Suprapubic skin (tissue), 4 donors: ENCODE results near the gene RETSAT. TPM values are rescaled to one million over a fixed set of nuclear protein-coding genes. Genes with fewer than 3 reads are reported as not detected.
"Not testable (repeated sequence)": the region's sequence is repeated elsewhere in the genome, so short reads cannot be mapped to it uniquely, and the experiment has no call there.

ENCODE experiments used
- DNase-seq, 2 donors: peaks; one replicate each; pipeline ENCODE4 v3.0.0-alpha.2; 2019; ENCODE audit warnings: low spot score in 2 of 2
- H3K27ac ChIP-seq: fragments of 200-600 bp; sonication (generic); one replicate; pipeline ENCODE4 v1.5.1; 2019
- H3K27me3 ChIP-seq: fragments of 200-600 bp; sonication (generic); one replicate; pipeline ENCODE4 v1.5.1; 2019
- H3K36me3 ChIP-seq: fragments of 200-600 bp; sonication (generic); one replicate; pipeline ENCODE4 v1.5.1; 2019
- H3K4me1 ChIP-seq: fragments of 200-600 bp; sonication (generic); one replicate; pipeline ENCODE4 v1.5.1; 2019
- H3K4me3 ChIP-seq: fragments of 200-600 bp; sonication (generic); one replicate; pipeline ENCODE4 v1.5.1; 2019; ENCODE audit warnings: mild to moderate bottlenecking
- H3K9me3 ChIP-seq: fragments of 200-600 bp; sonication (generic); one replicate; pipeline ENCODE4 v1.5.1; 2019
- EP300 ChIP-seq: sonication (generic); formaldehyde crosslinking; IDR thresholded peaks from one replicate; pipeline ENCODE4 v1.6.1; 2017; ENCODE audit warnings: antibody characterized with exemption
- POLR2A ChIP-seq, 2 donors: fragments of 450-650 bp; IDR thresholded peaks; one replicate each; pipeline ENCODE4 v1.6.1; 2017; ENCODE audit warnings: antibody characterized with exemption in 2 of 2, mild to moderate bottlenecking in 2 of 2, moderate library complexity in 2 of 2
- POLR2AphosphoS5 ChIP-seq, 3 donors: sonication (generic); formaldehyde crosslinking; IDR thresholded peaks; one replicate each; pipeline ENCODE4 v1.6.1; 2017; ENCODE audit warnings: antibody characterized with exemption in 3 of 3
- WGBS: methylation state at CpG from one replicate; pipeline ENCODE4 v1.1.5; 2018; 5-methylcytosine and 5-hydroxymethylcytosine counted together
- total RNA-seq, 4 donors: library from RNA; depleted of rRNA; stranded (reverse); fragments of >200 nt; gene quantifications; one replicate each; pipeline ENCODE4 v1.1.0, GENCODE V29; 2016
- TF ChIP-seq, protein P1 (sequence below), 2 donors: fragments of 200-600 bp in 1 of 2; fragments of 450-650 bp in 1 of 2; sonication (generic) in 1 of 2; IDR thresholded peaks; one replicate each; pipeline ENCODE4 v1.5.1; 2016 to 2019; ENCODE audit warnings: antibody characterized with exemption in 2 of 2, mild to moderate bottlenecking in 1 of 2, moderate library complexity in 1 of 2

RETSAT gene
- total RNA-seq, 4 donors from 2014 or later: 92.4 to 126 (median 117) TPM

GRCh38 chr2:85387754-85388153 is 33.4 kb upstream of the RETSAT start:
- no peaks in the 10 kb centered on the region for H3K9me3 ChIP-seq
- H3K4me3 ChIP-seq: no peak overlapping the region
- no peaks in the 10 kb centered on the region for H3K27me3 ChIP-seq
- peaks cover 71% of the 10 kb centered on the region for H3K36me3 ChIP-seq
- H3K27ac ChIP-seq: no peak overlapping the region
- 81% methylated on average over 2 of the region's 2 CpGs for WGBS
- TF ChIP-seq EP300: no peak
- no peak for TF ChIP-seq POLR2A (IDR thresholded peaks at IDR 0.05)
- peaks cover 5% of the 10 kb centered on the region for H3K4me1 ChIP-seq
- no peak for DNase-seq

DNA sequence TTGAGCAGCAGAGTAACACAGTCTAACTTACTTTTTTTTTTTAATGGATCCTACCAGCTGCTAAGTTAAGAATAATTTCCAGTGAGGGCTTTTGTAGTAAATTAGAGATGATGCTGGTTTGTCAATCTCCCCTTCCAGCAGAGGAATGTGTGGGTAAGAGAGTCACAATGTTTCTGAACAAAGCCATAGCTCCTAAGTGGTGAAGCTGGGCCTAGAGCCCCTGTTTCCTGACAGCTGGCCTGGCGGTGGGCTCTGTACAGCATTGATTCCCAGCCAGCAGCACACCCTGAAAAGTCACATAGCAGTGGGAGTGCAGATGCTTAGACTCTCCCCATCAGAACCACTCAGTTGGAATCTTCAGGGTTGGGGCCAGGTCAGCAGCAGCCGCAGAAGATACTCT is 31.4 kb upstream of the RETSAT start:
- Histone ChIP-seq H3K4me3 (no peak overlapping the region), H3K27ac (no peak overlapping the region), H3K27me3 (no peaks in the 10 kb centered on the region), H3K9me3 (no peaks in the 10 kb centered on the region), H3K4me1 (no peaks in the 10 kb centered on the region), H3K36me3 (peaks cover 64% of the 10 kb centered on the region)
- WGBS: 94% methylated on average over 2 of the region's 2 CpGs
- no peak for TF ChIP-seq POLR2AphosphoS5 (IDR thresholded peaks at IDR 0.05)
- TF ChIP-seq POLR2A (IDR thresholded peaks at IDR 0.05): no peak
- no peak for TF ChIP-seq EP300
- TF ChIP-seq, protein P1, sequence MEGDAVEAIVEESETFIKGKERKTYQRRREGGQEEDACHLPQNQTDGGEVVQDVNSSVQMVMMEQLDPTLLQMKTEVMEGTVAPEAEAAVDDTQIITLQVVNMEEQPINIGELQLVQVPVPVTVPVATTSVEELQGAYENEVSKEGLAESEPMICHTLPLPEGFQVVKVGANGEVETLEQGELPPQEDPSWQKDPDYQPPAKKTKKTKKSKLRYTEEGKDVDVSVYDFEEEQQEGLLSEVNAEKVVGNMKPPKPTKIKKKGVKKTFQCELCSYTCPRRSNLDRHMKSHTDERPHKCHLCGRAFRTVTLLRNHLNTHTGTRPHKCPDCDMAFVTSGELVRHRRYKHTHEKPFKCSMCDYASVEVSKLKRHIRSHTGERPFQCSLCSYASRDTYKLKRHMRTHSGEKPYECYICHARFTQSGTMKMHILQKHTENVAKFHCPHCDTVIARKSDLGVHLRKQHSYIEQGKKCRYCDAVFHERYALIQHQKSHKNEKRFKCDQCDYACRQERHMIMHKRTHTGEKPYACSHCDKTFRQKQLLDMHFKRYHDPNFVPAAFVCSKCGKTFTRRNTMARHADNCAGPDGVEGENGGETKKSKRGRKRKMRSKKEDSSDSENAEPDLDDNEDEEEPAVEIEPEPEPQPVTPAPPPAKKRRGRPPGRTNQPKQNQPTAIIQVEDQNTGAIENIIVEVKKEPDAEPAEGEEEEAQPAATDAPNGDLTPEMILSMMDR (IDR thresholded peaks at IDR 0.05): no peak
- no peak for DNase-seq

DNA sequence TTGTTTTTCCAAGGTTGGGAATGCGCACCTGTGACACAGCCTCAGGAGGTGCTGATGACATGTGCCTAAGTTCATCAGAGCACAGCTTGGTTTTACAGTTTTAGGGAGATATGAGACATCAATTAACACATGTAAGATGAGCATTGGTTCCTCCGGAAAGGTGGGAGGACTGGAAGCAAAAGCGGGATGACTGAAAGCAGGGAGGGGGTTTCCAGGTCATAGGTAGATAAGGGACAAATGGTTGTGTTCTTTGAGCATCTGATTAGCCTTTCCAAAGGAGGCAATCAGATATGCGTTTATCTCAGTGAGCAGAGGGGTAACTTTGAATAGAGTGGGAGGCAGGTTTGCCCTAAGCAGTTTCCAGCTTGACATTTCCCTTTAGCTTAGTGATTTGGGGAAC is 29.5 kb upstream of the RETSAT start:
- TF ChIP-seq, protein P1 (IDR thresholded peaks at IDR 0.05): no peak
- TF ChIP-seq POLR2AphosphoS5 (IDR thresholded peaks at IDR 0.05) (no peak), EP300 (no peak), POLR2A (IDR thresholded peaks at IDR 0.05) (no peak)
- no peak overlapping the region for H3K27ac ChIP-seq
- no peak for DNase-seq
- WGBS: 86% methylated on average over 4 of the region's 4 CpGs
- H3K27me3 ChIP-seq: no peaks in the 10 kb centered on the region
- H3K9me3 ChIP-seq: no peaks in the 10 kb centered on the region
- H3K36me3 ChIP-seq: peaks cover 58% of the 10 kb centered on the region
- H3K4me3 ChIP-seq: no peak overlapping the region
- no peaks in the 10 kb centered on the region for H3K4me1 ChIP-seq

- peak overlapping the region; percentile 50 for H3K27ac ChIP-seq
- DNase-seq, H3K4me1 ChIP-seq, H3K27me3 ChIP-seq, H3K9me3 ChIP-seq, H3K4me3 ChIP-seq: not testable (repeated sequence)
- peaks cover 57% of the 10 kb centered on the region for H3K36me3 ChIP-seq
- whole genome bisulfite sequencing: 87% methylated on average over 5 of the region's 5 CpGs
Observed at GRCh38 chr2:85383151-85383550, 28.8 kb upstream of the RETSAT start.

GRCh38 chr2:85380048-85380447 is 25.7 kb upstream of the RETSAT start:
- Histone ChIP-seq H3K9me3 (no peaks in the 10 kb centered on the region), H3K4me3 (no peak overlapping the region), H3K27me3 (no peaks in the 10 kb centered on the region), H3K36me3 (peaks cover 57% of the 10 kb centered on the region), H3K4me1 (peaks cover 15% of the 10 kb centered on the region), H3K27ac (no peak overlapping the region)
- WGBS: 92% methylated on average over 1 of the region's 1 CpG
- DNase-seq: no peak
- TF ChIP-seq, protein P1 (IDR thresholded peaks at IDR 0.05): no peak
- TF ChIP-seq POLR2AphosphoS5 (IDR thresholded peaks at IDR 0.05) (no peak), POLR2A (IDR thresholded peaks at IDR 0.05) (no peak), EP300 (no peak)

GRCh38 chr2:85378257-85378656 is 23.9 kb upstream of the RETSAT start:
- WGBS: 75% methylated on average over 5 of the region's 5 CpGs
- H3K36me3 ChIP-seq: peaks cover 47% of the 10 kb centered on the region
- peaks cover 15% of the 10 kb centered on the region for H3K4me1 ChIP-seq
- H3K4me3 ChIP-seq: no peak overlapping the region
- no peak overlapping the region for H3K27ac ChIP-seq
- no peak for DNase-seq
- no peaks in the 10 kb centered on the region for H3K9me3 ChIP-seq
- no peaks in the 10 kb centered on the region for H3K27me3 ChIP-seq
- no peak for TF ChIP-seq POLR2A (IDR thresholded peaks at IDR 0.05)
- no peak for TF ChIP-seq POLR2AphosphoS5 (IDR thresholded peaks at IDR 0.05)

GRCh38 chr2:85377083-85377482 is 22.8 kb upstream of the RETSAT start:
- no peaks in the 10 kb centered on the region for H3K9me3 ChIP-seq
- 86% methylated on average over 11 of the region's 11 CpGs for WGBS
- H3K4me3 ChIP-seq: no peak overlapping the region
- H3K27ac ChIP-seq: no peak overlapping the region
- no peak for TF ChIP-seq POLR2A (IDR thresholded peaks at IDR 0.05)
- no peak for TF ChIP-seq EP300
- TF ChIP-seq, protein P1 (IDR thresholded peaks at IDR 0.05): no peak
- TF ChIP-seq POLR2AphosphoS5 (IDR thresholded peaks at IDR 0.05): no peak
- peaks cover 45% of the 10 kb centered on the region for H3K36me3 ChIP-seq
- no peaks in the 10 kb centered on the region for H3K27me3 ChIP-seq
- no peak for DNase-seq
- peaks cover 15% of the 10 kb centered on the region for H3K4me1 ChIP-seq
